OCI-LY1 (cell line): Measurements from ENCODE around the gene RAPGEF5.
A peak's percentile ranks its signal among the peaks of the same experiment; 100 is the strongest.

Experiments used
- H2AFZ ChIP-seq: fragments of 200-600 bp; sonication (generic), shearing (Covaris generic); 2 replicates; pipeline ENCODE4 v1.6.0; 2014; ENCODE audit warnings: antibody characterized with exemption, mild to moderate bottlenecking, low read length
- H3F3A ChIP-seq: fragments of 200-600 bp; sonication (generic), shearing (Covaris generic); 2 replicates; pipeline ENCODE4 v1.6.0; 2014; ENCODE audit warnings: mild to moderate bottlenecking, antibody characterized with exemption, low read length, moderate library complexity; ENCODE audit not compliant: insufficient read depth
- H3K27ac ChIP-seq: fragments of 200-600 bp; sonication (generic); 2 replicates; pipeline ENCODE4 v1.5.1; 2014; ENCODE audit warnings: low read length, mixed run types, mild to moderate bottlenecking, low read depth; ENCODE audit not compliant: poor library complexity, severe bottlenecking
- H3K27me3 ChIP-seq: fragments of 200-600 bp; sonication (generic); 2 replicates; pipeline ENCODE4 v1.6.0; 2014; ENCODE audit warnings: antibody characterized with exemption, mild to moderate bottlenecking, low read length, moderate library complexity; ENCODE audit not compliant: insufficient read depth
- H3K36me3 ChIP-seq: fragments of 200-600 bp; sonication (generic); 2 replicates; pipeline ENCODE4 v1.6.1; 2014; ENCODE audit warnings: mild to moderate bottlenecking, antibody characterized with exemption, low read length, moderate library complexity, mixed read lengths; ENCODE audit not compliant: insufficient read depth
- H3K4me1 ChIP-seq: fragments of 200-600 bp; sonication (generic); 2 replicates; pipeline ENCODE4 v1.5.1; 2014; ENCODE audit warnings: mild to moderate bottlenecking, low read length, moderate library complexity; ENCODE audit not compliant: insufficient read depth, severe bottlenecking
- H3K4me2 ChIP-seq: fragments of 200-600 bp; sonication (generic), shearing (Covaris generic); 2 replicates; pipeline ENCODE4 v1.6.1; 2014; ENCODE audit warnings: low read length
- H3K4me3 ChIP-seq: fragments of 200-600 bp; sonication (generic); 2 replicates; pipeline ENCODE4 v1.5.1; 2014; ENCODE audit warnings: low read length, low read depth, mild to moderate bottlenecking, mixed read lengths; ENCODE audit not compliant: poor library complexity, severe bottlenecking
- H3K79me2 ChIP-seq: fragments of 200-600 bp; shearing (Covaris generic); 2 replicates; pipeline ENCODE4 v1.6.1; 2016; ENCODE audit warnings: mixed run types, low read length, mixed read lengths; ENCODE audit not compliant: insufficient read depth
- H3K9ac ChIP-seq: fragments of 200-600 bp; sonication (generic), shearing (Covaris generic); 2 replicates; pipeline ENCODE4 v1.6.1; 2014; ENCODE audit warnings: mild to moderate bottlenecking, low read length, mixed read lengths
- H3K9me2 ChIP-seq: fragments of 200-600 bp; sonication (generic), shearing (Covaris generic); 2 replicates; pipeline ENCODE4 v1.6.1; 2014; ENCODE audit warnings: low read depth, mild to moderate bottlenecking, low read length, mixed read lengths
- H3K9me3 ChIP-seq: fragments of 200-600 bp; shearing (Covaris generic); 2 replicates; pipeline ENCODE4 v1.6.1; 2014; ENCODE audit warnings: low read length, mixed read lengths
- H4K20me1 ChIP-seq: fragments of 200-600 bp; sonication (generic), shearing (Covaris generic); 2 replicates; pipeline ENCODE4 v1.6.0; 2016; ENCODE audit warnings: mild to moderate bottlenecking, low read length; ENCODE audit not compliant: insufficient read depth
- CTCF ChIP-seq: fragments of 200-600 bp; sonication (generic), shearing (Covaris generic); IDR thresholded peaks from 2 replicates; pipeline ENCODE4 v1.5.1; 2017; ENCODE audit warnings: mild to moderate bottlenecking, antibody characterized with exemption, low read length, moderate library complexity, mixed read lengths
- EZH2 ChIP-seq: fragments of 200-600 bp; sonication (generic), shearing (Covaris generic); IDR thresholded peaks from 2 replicates; pipeline ENCODE4 v1.8.0; 2017; ENCODE audit warnings: borderline replicate concordance, mixed run types, mild to moderate bottlenecking, antibody characterized with exemption, low read length, moderate library complexity, mixed read lengths

RAPGEF5 gene

GRCh38 chr7:22356010-22356691, 803 bp downstream of the RAPGEF5 start:
- Histone ChIP-seq H3K27me3 (no peaks in the 10 kb centered on the region), H3K27ac (peak overlapping the region; percentile 60), H3K4me3 (peak overlapping the region; percentile 92), H3K79me2 (peaks cover 52% of the 10 kb centered on the region), H3K9me3 (peaks cover 9% of the 10 kb centered on the region; the same call in 1 of the 2 replicates), H3K4me2 (peak overlapping the region; percentile 86), H3K9ac (peak overlapping the region; percentile 78), H2AFZ (no peak overlapping the region), H3K4me1 (peaks cover 46% of the 10 kb centered on the region), H3F3A (no peaks in the 10 kb centered on the region), H3K36me3 (peaks cover 26% of the 10 kb centered on the region), H3K9me2 (no peaks in the 10 kb centered on the region), H4K20me1 (no peaks in the 10 kb centered on the region)
- TF ChIP-seq CTCF (no peak), EZH2 (no peak)

GRCh38 chr7:22355620-22356009, 1.3 kb downstream of the RAPGEF5 start:
- Histone ChIP-seq H3K9me2 (no peaks in the 10 kb centered on the region), H3K27ac (peak overlapping the region; percentile 60), H3K4me2 (peak overlapping the region; percentile 86), H3K27me3 (no peaks in the 10 kb centered on the region), H3F3A (no peaks in the 10 kb centered on the region), H3K36me3 (peaks cover 26% of the 10 kb centered on the region), H3K9me3 (peaks cover 9% of the 10 kb centered on the region; the same call in 1 of the 2 replicates), H3K9ac (peak overlapping the region; percentile 78), H3K4me1 (peaks cover 48% of the 10 kb centered on the region), H3K4me3 (peak overlapping the region; percentile 92), H4K20me1 (no peaks in the 10 kb centered on the region), H3K79me2 (peaks cover 57% of the 10 kb centered on the region), H2AFZ (no peak overlapping the region)
- TF ChIP-seq EZH2 (no peak), CTCF (no peak)

GRCh38 chr7:22354462-22354861, 2.5 kb downstream of the RAPGEF5 start:
- Histone ChIP-seq H3F3A (no peaks in the 10 kb centered on the region), H3K36me3 (peaks cover 26% of the 10 kb centered on the region), H3K27ac (peak overlapping the region; percentile 8), H3K4me2 (peak overlapping the region; percentile 86), H3K9me3 (peaks cover 9% of the 10 kb centered on the region; the same call in 1 of the 2 replicates), H3K4me1 (peaks cover 54% of the 10 kb centered on the region), H4K20me1 (no peaks in the 10 kb centered on the region), H3K27me3 (no peaks in the 10 kb centered on the region), H3K9me2 (no peaks in the 10 kb centered on the region), H3K9ac (no peak overlapping the region), H3K79me2 (peaks cover 69% of the 10 kb centered on the region), H3K4me3 (peak overlapping the region; percentile 92), H2AFZ (no peak overlapping the region)
- TF ChIP-seq EZH2 (no peak), CTCF (no peak)
